AG04450 (cell line): ENCODE results near the gene PARD3B. TPM values are rescaled to one million over a fixed set of nuclear protein-coding genes. Genes with fewer than 3 reads are reported as not detected.

Source experiments
- CTCF ChIA-PET: fragments of 300-600, 350-600 bp; formaldehyde crosslinking; extraction: SDS; loops from one replicate; lab custom pipeline; 2022; ENCODE audit warnings: antibody characterized with exemption, inconsistent platforms; lab: Charles Lee
- POLR2A ChIA-PET: fragments of 350-600 bp; formaldehyde crosslinking; extraction: SDS; loops from one replicate; lab custom pipeline; 2021; ENCODE audit warnings: antibody characterized with exemption, inconsistent platforms; lab: Yijun Ruan, JAX
- DNase-seq: peaks from one replicate; pipeline ENCODE4 v3.0.0-alpha.2; 2011; ENCODE audit warnings: low read depth, low spot score
- H3K27ac ChIP-seq: one replicate; pipeline ENCODE4 v1.5.1; 2012; ENCODE audit warnings: low read depth, low read length, control low read depth
- H3K27me3 ChIP-seq: one replicate; pipeline ENCODE4 v1.6.0; 2012; ENCODE audit warnings: low read length; ENCODE audit not compliant: control insufficient read depth, insufficient read depth
- H3K4me3 ChIP-seq: 2 replicates; pipeline ENCODE4 v1.5.1; 2011; ENCODE audit warnings: mild to moderate bottlenecking, low read depth, low read length, control low read depth
- H3K9me3 ChIP-seq: 2 replicates; pipeline ENCODE4 v1.5.1; 2012; ENCODE audit warnings: low read length; ENCODE audit not compliant: control insufficient read depth, insufficient read depth
- CTCF ChIP-seq: IDR thresholded peaks from 2 replicates; pipeline ENCODE4 v1.5.1; 2011; ENCODE audit warnings: low read depth, low read length, control low read depth, inconsistent platforms
- polyA plus RNA-seq: library from polyadenylated mRNA; depleted of rRNA; stranded (reverse); fragments of >200 nt; gene quantifications from 2 replicates; pipeline ENCODE4 v1.2.3, GENCODE V29; 2011

The PARD3B gene
- polyA plus RNA-seq, 1 experiment: 8.5 TPM

DNA sequence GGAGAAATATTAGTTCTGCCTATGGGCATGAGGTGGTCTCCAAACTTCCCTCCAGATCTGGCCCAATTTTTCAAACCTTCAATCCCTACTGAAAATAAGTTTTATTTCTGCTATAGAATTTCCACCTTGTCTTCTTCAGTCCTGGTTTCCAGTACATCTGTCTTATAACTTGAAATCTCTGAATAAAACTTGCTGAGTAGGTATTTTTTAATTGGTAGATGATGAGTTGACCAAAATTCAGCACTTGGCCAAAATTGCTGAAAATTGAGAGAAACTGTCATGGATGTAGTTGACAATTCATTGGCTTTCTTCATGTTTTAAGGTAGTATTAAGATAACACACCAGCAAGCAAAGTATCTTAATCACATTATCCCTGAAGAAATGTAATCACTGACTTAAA is 206.2 kb downstream of the PARD3B start:
- no peak for TF ChIP-seq CTCF
- ChIA-PET CTCF (no interaction called here), POLR2A (no interaction called here)
- Histone ChIP-seq H3K27me3 (no peaks in the 10 kb centered on the region), H3K9me3 (no peaks in the 10 kb centered on the region), H3K4me3 (no peak overlapping the region), H3K27ac (no peak overlapping the region)
- DNase-seq: no peak

GRCh38 chr2:204753841-204754240 is 208.6 kb downstream of the PARD3B start:
- ChIA-PET POLR2A (no interaction called here), CTCF (interaction anchor here (1.0 kb wide), 1 partner anchor 20 kb away, joined by 4 read pairs; no protein-coding TSS in a partner anchor)
- TF ChIP-seq CTCF: no peak

GRCh38 chr2:204754898-204755297 is 209.6 kb downstream of the PARD3B start:
- Histone ChIP-seq H3K27me3 (no peaks in the 10 kb centered on the region), H3K4me3 (no peak overlapping the region), H3K9me3 (no peaks in the 10 kb centered on the region), H3K27ac (no peak overlapping the region)
- TF ChIP-seq CTCF: no peak
- POLR2A ChIA-PET: no interaction called here
- CTCF ChIA-PET: interaction anchor here (1.0 kb wide), 1 partner anchor 22 kb away, joined by 4 read pairs; no protein-coding TSS in a partner anchor
- DNase-seq: no peak

More at GRCh38 chr2:204753841-204754240, 208.6 kb downstream of the PARD3B start:
- no peak for DNase-seq
- H3K27ac ChIP-seq: no peak overlapping the region
- H3K27me3 ChIP-seq: no peaks in the 10 kb centered on the region
- H3K9me3 ChIP-seq: no peaks in the 10 kb centered on the region
- H3K4me3 ChIP-seq: no peak overlapping the region

DNA sequence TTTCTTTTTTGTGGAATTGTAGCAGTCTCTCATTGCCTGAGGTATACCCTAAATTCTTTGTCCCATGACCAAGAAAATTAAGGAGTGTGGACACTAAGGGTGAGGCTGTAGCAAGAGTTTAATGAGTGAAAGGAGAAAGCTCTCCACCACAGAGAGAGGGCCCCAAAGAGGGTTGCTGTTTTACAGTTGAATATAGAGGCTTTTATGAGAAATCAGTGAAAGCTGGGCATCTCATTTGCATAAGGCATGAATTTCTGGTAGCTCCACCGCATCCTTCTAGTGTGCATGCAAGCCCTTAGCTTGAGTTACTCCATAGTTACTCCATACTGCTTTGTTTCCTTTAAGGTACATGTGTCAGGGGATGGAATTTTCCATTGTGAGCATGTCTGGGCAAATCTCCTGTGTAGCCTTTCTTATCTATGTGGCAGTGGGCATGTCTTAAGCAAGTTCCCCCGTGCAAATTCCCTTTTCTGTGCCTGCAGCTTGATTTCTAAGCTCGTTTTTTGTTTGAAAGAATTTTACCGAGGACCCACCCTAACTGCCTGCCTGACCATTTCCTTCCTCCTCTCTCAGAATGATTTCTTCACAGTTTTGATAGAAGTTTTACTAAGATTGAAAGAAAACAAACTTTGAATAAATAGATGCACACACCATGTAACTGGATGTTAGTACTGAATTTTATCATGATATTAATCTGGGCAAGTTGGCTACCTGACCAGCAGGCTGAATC is 218.9 kb downstream of the PARD3B start:
- Histone ChIP-seq H3K4me3 (no peak overlapping the region), H3K9me3 (peaks cover 8% of the 10 kb centered on the region), H3K27me3 (no peaks in the 10 kb centered on the region), H3K27ac (no peak overlapping the region)
- CTCF ChIA-PET: no interaction called here
- TF ChIP-seq CTCF: no peak
- DNase-seq: no peak
- POLR2A ChIA-PET: no interaction called here

GRCh38 chr2:204770735-204771134 is 225.5 kb downstream of the PARD3B start:
- no peak for TF ChIP-seq CTCF
- DNase-seq: no peak
- Histone ChIP-seq H3K4me3 (no peak overlapping the region), H3K9me3 (no peaks in the 10 kb centered on the region), H3K27me3 (no peaks in the 10 kb centered on the region), H3K27ac (no peak overlapping the region)
- CTCF ChIA-PET: no interaction called here
- POLR2A ChIA-PET: no interaction called here
